ENCODE data around the gene ADCY3. TPM values are rescaled to one million over a fixed set of nuclear protein-coding genes. Genes with fewer than 3 reads are reported as not detected.

Gene ADCY3
- total and polyA plus RNA-seq, 10 of the 15 experiments (the other 5 are each of a cell fraction or from before 2014, with no cell fraction given) = 2.8 to 102 (median 50.4) TPM

- Histone ChIP-seq H2AFZ (ENCODE audit: control insufficient read depth, low read depth, low read length) (no peak overlapping the region), H3K4me3 (no peak overlapping the region), H3K9ac (ENCODE audit: control insufficient read depth, insufficient read depth, low read length) (no peak overlapping the region), H3K4me1 (ENCODE audit: control insufficient read depth, insufficient read depth, low read length) (no peaks in the 10 kb centered on the region), H3K4me2 (ENCODE audit: control insufficient read depth, insufficient read depth) (no peak overlapping the region), H3K27me3 (replicated peaks in 1 of 2; ENCODE audit: control insufficient read depth in 2 of 2, insufficient read depth in 2 of 2, low read length in 1 of 2) (no peaks in the 10 kb centered on the region), H3K27ac (ENCODE audit: control insufficient read depth, insufficient read depth) (no peak overlapping the region), H3K9me3 (replicated peaks; ENCODE audit: control insufficient read depth, insufficient read depth, low read length) (no peaks in the 10 kb centered on the region), H3K36me3 (ENCODE audit: control insufficient read depth in 2 of 2, insufficient read depth in 2 of 2, low read length in 1 of 2) (peaks cover 18 to 27% of the 10 kb centered on the region in 2 experiments), H3K79me2 (ENCODE audit: control insufficient read depth, insufficient read depth, low read length) (peaks cover 11% of the 10 kb centered on the region), H4K20me1 (ENCODE audit: control insufficient read depth, insufficient read depth) (no peaks in the 10 kb centered on the region)
- SMC1A ChIA-PET (ENCODE audit: uncharacterized antibody, unreplicated experiment) = interaction anchor here (1.2 kb wide), 1 partner anchor 15 kb away, joined by 3 read pairs; no protein-coding TSS in a partner anchor
- in situ Hi-C loops (cut with MboI) = no loop called here
- intact Hi-C loops (cut with micrococcal nuclease; ENCODE audit: unreplicated experiment) = no loop called here
- RAD21 ChIA-PET (ENCODE audit: unreplicated experiment) = no interaction called here
- no TSS peak for BruUV-seq (replicated peaks)
- POLR2A ChIA-PET = interaction anchor here (0.7 kb wide), 1 partner anchor 438 kb away, joined by 6 read pairs; no protein-coding TSS in a partner anchor
- DNase-seq (ENCODE audit: low read depth, low spot score) = no peak
- CTCF ChIA-PET = interaction anchor here (1.4 kb wide), 1 partner anchor 13 kb away, joined by 4 read pairs; no protein-coding TSS in a partner anchor
- TF ChIP-seq MTA3 (IDR thresholded peaks at IDR 0.05; ENCODE audit: borderline replicate concordance, low read length) (no peak), DPF2 (IDR thresholded peaks at IDR 0.05) (no peak), ZNF687 (IDR thresholded peaks at IDR 0.05) (no peak), FOS (IDR thresholded peaks at IDR 0.05; ENCODE audit: borderline replicate concordance, extremely low read depth, insufficient read length) (no peak), EZH2 (IDR thresholded peaks at IDR 0.05; ENCODE audit: borderline replicate concordance, control insufficient read depth, low read depth, low read length) (no peak), ELK1 (IDR thresholded peaks at IDR 0.05; ENCODE audit: low read depth, low read length) (no peak), NFYB (IDR thresholded peaks at IDR 0.05; ENCODE audit: insufficient read depth, low read depth, low read length) (no peak), GATAD2B (conservative IDR thresholded peaks at IDR 0.05; ENCODE audit: low read depth) (no peak), SIX5 (IDR thresholded peaks at IDR 0.05; ENCODE audit: low read depth, low read length, severe bottlenecking) (no peak), ASH2L (IDR thresholded peaks at IDR 0.05; ENCODE audit: borderline replicate concordance, low read depth) (no peak), ZSCAN29 (IDR thresholded peaks at IDR 0.05) (no peak)
- no peak for FAIRE-seq
- WGBS (ENCODE audit: insufficient coverage, insufficient replicate concordance, low lambda C conversion rate, missing lambda C conversion rate) = 87% methylated on average over 4 of the region's 4 CpGs
- no peak for ATAC-seq
Measured at GRCh38 chr2:24814516-24814915, 105.5 kb downstream of the ADCY3 start.
